Esophagus muscularis mucosa (tissue), 4 donors: ENCODE results near the gene COQ6. TPM values are rescaled to one million over a fixed set of nuclear protein-coding genes. Genes with fewer than 3 reads are reported as not detected.

Experiments
- DNase-seq: peaks from one replicate; pipeline ENCODE4 v3.0.0-alpha.2; 2017; ENCODE audit errors: extremely low spot score
- H3K27ac ChIP-seq, 4 donors: fragments of 200-600 bp; sonication (generic); replicated peaks in 1 of 4; 1 replicate in 3 of 4; 2 replicates in 1 of 4; pipeline ENCODE4 v1.5.1; 2016 to 2019; ENCODE audit warnings: mild to moderate bottlenecking in 1 of 4
- H3K27me3 ChIP-seq, 4 donors: fragments of 200-600 bp; sonication (generic); one replicate each; pipeline versions ENCODE4 v1.5.1 to v1.6.0; 2016 to 2019
- H3K36me3 ChIP-seq, 4 donors: fragments of 200-600 bp; sonication (generic); one replicate each; pipeline ENCODE4 v1.5.1; 2016 to 2019
- H3K4me1 ChIP-seq, 4 donors: fragments of 200-600 bp; sonication (generic); one replicate each; pipeline ENCODE4 v1.5.1; 2016 to 2019
- H3K4me3 ChIP-seq, 4 donors: fragments of 200-600 bp; sonication (generic); 1 replicate in 2 of 4; 2 replicates in 2 of 4; pipeline ENCODE4 v1.5.1; 2016 to 2019; ENCODE audit warnings: mild to moderate bottlenecking in 4 of 4, moderate library complexity in 1 of 4
- H3K9me3 ChIP-seq, 4 donors: fragments of 200-600 bp; sonication (generic); 1 replicate in 3 of 4; 2 replicates in 1 of 4; pipeline ENCODE4 v1.5.1; 2016 to 2019
- CTCF ChIP-seq, 3 experiments: fragments of 200-600 bp in 2 of 3; fragments of 450-650 bp in 1 of 3; sonication (generic) in 2 of 3; IDR thresholded peaks; one replicate each; pipeline ENCODE4 v1.5.1; 2017 to 2019; ENCODE audit warnings: antibody characterized with exemption in 3 of 3, mild to moderate bottlenecking in 2 of 3, moderate library complexity in 1 of 3
- EP300 ChIP-seq: sonication (generic); formaldehyde crosslinking; IDR thresholded peaks from one replicate; pipeline ENCODE4 v1.6.1; 2017; ENCODE audit warnings: antibody characterized with exemption
- POLR2A ChIP-seq: fragments of 450-650 bp; IDR thresholded peaks from one replicate; pipeline ENCODE4 v1.6.1; 2017; ENCODE audit warnings: antibody characterized with exemption, moderate library complexity, mild to moderate bottlenecking, low read depth
- POLR2AphosphoS5 ChIP-seq, 2 donors: sonication (generic); formaldehyde crosslinking; IDR thresholded peaks; one replicate each; pipeline ENCODE4 v1.6.1; 2017; ENCODE audit warnings: antibody characterized with exemption in 2 of 2
- WGBS: methylation state at CpG from one replicate; pipeline ENCODE4 v1.1.5; 2018; 5-methylcytosine and 5-hydroxymethylcytosine counted together
- intact Hi-C: fragments of 100-400 bp; cut with DNase I; formaldehyde crosslinking; loops from one replicate; pipeline ENCODE4 v1.15.1; 2023
- total RNA-seq, 4 donors: library from RNA; depleted of rRNA; stranded (reverse); fragments of >200 nt; gene quantifications; one replicate each; pipeline versions ENCODE4 v1.1.0 to v1.2.1, GENCODE V29; 2016

The COQ6 gene
- total RNA-seq, 4 donors from 2014 or later: 21.5 to 52.0 (median 30.6) TPM

- Histone ChIP-seq H3K36me3 (peaks cover 70 to 97% (median 94%) of the 10 kb centered on the region in 4 donors), H3K27ac (no peak overlapping the region), H3K4me3 (no peak overlapping the region), H3K27me3 (no peaks in the 10 kb centered on the region), H3K9me3 (no peaks in the 10 kb centered on the region), H3K4me1 (no peaks in the 10 kb centered on the region)
- no peak for TF ChIP-seq POLR2A
- no peak for TF ChIP-seq POLR2AphosphoS5 (IDR thresholded peaks at IDR 0.05)
- TF ChIP-seq CTCF (IDR thresholded peaks at IDR 0.05): no peak
- TF ChIP-seq EP300: no peak
- intact Hi-C loops: no loop called here
- WGBS: 98% methylated on average over 5 of the region's 5 CpGs
- no peak for DNase-seq
These were observed 25.8 kb upstream of the COQ6 start for GRCh38 chr14:73924337-73924736.

- DNase-seq: no peak
- WGBS: 89% methylated on average over 2 of the region's 2 CpGs
- Histone ChIP-seq H3K27me3 (no peaks in the 10 kb centered on the region), H3K9me3 (no peaks in the 10 kb centered on the region), H3K4me3 (no peak overlapping the region), H3K27ac (no peak overlapping the region), H3K36me3 (peaks cover 19 to 95% (median 80%) of the 10 kb centered on the region in 4 donors), H3K4me1 (no peaks in the 10 kb centered on the region)
- intact Hi-C loops: no loop called here
- TF ChIP-seq CTCF (IDR thresholded peaks at IDR 0.05) (peak in 1 of 3 experiments; percentile 16), POLR2AphosphoS5 (IDR thresholded peaks at IDR 0.05) (no peak)
These were observed 14.4 kb upstream of the COQ6 start for GRCh38 chr14:73935666-73936065.

- intact Hi-C loops: no loop called here
- TF ChIP-seq POLR2A (no peak), POLR2AphosphoS5 (IDR thresholded peaks at IDR 0.05) (no peak), EP300 (no peak), CTCF (IDR thresholded peaks at IDR 0.05) (no peak)
- H3K9me3 ChIP-seq: no peaks in the 10 kb centered on the region
- no peak for DNase-seq
- 83% methylated on average over 1 of the region's 1 CpG for WGBS
- no peak overlapping the region for H3K4me3 ChIP-seq
- no peaks in the 10 kb centered on the region for H3K4me1 ChIP-seq
- H3K27me3 ChIP-seq: no peaks in the 10 kb centered on the region
- H3K36me3 ChIP-seq: peaks cover 12 to 95% (median 76%) of the 10 kb centered on the region in 4 donors
- H3K27ac ChIP-seq: no peak overlapping the region
These were observed 13.6 kb upstream of the COQ6 start for GRCh38 chr14:73936548-73936947.

GRCh38 chr14:73937012-73937411 lies 13.1 kb upstream of the COQ6 start:
- Histone ChIP-seq H3K9me3 (no peaks in the 10 kb centered on the region), H3K36me3 (peaks cover 7 to 95% (median 72%) of the 10 kb centered on the region in 4 donors), H3K4me3 (no peak overlapping the region), H3K4me1 (no peaks in the 10 kb centered on the region), H3K27ac (no peak overlapping the region), H3K27me3 (no peaks in the 10 kb centered on the region)
- WGBS: 88% methylated on average over 2 of the region's 2 CpGs
- DNase-seq: no peak
- intact Hi-C loops: no loop called here
- TF ChIP-seq POLR2AphosphoS5 (IDR thresholded peaks at IDR 0.05): no peak
- TF ChIP-seq CTCF (IDR thresholded peaks at IDR 0.05): no peak
- no peak for TF ChIP-seq POLR2A
- TF ChIP-seq EP300: no peak

- Histone ChIP-seq H3K27me3 (no peaks in the 10 kb centered on the region), H3K36me3 (peaks cover 9 to 90% (median 62%) of the 10 kb centered on the region in 4 donors), H3K4me1 (peaks cover 0 to 14% (median 0%) of the 10 kb centered on the region in 4 donors), H3K4me3 (no peak overlapping the region), H3K9me3 (no peaks in the 10 kb centered on the region), H3K27ac (peak overlapping the region in 1 of 4 donors; percentile 34)
- intact Hi-C loops: no loop called here
- no peak for TF ChIP-seq EP300
- no peak for TF ChIP-seq CTCF (IDR thresholded peaks at IDR 0.05)
- TF ChIP-seq POLR2AphosphoS5 (IDR thresholded peaks at IDR 0.05): no peak
- TF ChIP-seq POLR2A: no peak
- DNase-seq: no peak
- 92% methylated on average over 7 of the region's 7 CpGs for WGBS
These were observed 7.9 kb upstream of the COQ6 start for GRCh38 chr14:73942180-73942579.
